Measurements from ENCODE around the gene RBM24.

GRCh38 chr6:17341891-17342290 is 60.7 kb downstream of the RBM24 start:
- TF ChIP-seq ZNF777 (CRISPR knock-in tag; IDR thresholded peaks at IDR 0.05) (no peak), ZNF317 (CRISPR knock-in tag; IDR thresholded peaks at IDR 0.05) (no peak), XBP1 (CRISPR knock-in tag; IDR thresholded peaks at IDR 0.05) (no peak), JUN (CRISPR knock-in tag; IDR thresholded peaks at IDR 0.05) (no peak), EZH2 (conservative IDR thresholded peaks at IDR 0.05; ENCODE audit: low read depth, low read length) (no peak), HCFC1 (IDR thresholded peaks at IDR 0.05; ENCODE audit: low read depth, low read length) (no peak)
- TF ChIP-seq, protein P1, sequence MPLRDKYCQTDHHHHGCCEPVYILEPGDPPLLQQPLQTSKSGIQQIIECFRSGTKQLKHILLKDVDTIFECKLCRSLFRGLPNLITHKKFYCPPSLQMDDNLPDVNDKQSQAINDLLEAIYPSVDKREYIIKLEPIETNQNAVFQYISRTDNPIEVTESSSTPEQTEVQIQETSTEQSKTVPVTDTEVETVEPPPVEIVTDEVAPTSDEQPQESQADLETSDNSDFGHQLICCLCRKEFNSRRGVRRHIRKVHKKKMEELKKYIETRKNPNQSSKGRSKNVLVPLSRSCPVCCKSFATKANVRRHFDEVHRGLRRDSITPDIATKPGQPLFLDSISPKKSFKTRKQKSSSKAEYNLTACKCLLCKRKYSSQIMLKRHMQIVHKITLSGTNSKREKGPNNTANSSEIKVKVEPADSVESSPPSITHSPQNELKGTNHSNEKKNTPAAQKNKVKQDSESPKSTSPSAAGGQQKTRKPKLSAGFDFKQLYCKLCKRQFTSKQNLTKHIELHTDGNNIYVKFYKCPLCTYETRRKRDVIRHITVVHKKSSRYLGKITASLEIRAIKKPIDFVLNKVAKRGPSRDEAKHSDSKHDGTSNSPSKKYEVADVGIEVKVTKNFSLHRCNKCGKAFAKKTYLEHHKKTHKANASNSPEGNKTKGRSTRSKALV (CRISPR knock-in tag; IDR thresholded peaks at IDR 0.05) = no peak

Measured in HepG2 (cell line).